BLaER1 (cell line): ENCODE results near the gene PNPLA2.
A peak's percentile ranks its signal among the peaks of the same experiment; 100 is the strongest.

ENCODE experiments used
- H3K27ac ChIP-seq: shearing (Covaris generic); formaldehyde crosslinking; 2 replicates; pipeline ENCODE4 v1.8.1; 2022
- H3K27me3 ChIP-seq: shearing (Covaris generic); formaldehyde crosslinking; 2 replicates; pipeline ENCODE4 v1.8.1; 2022
- H3K36me3 ChIP-seq: shearing (Covaris generic); formaldehyde crosslinking; 2 replicates; pipeline ENCODE4 v1.8.1; 2022
- H3K4me1 ChIP-seq: shearing (Covaris generic); formaldehyde crosslinking; 2 replicates; pipeline ENCODE4 v1.8.1; 2022
- H3K4me2 ChIP-seq: shearing (Covaris generic); formaldehyde crosslinking; 2 replicates; pipeline ENCODE4 v1.8.1; 2022
- H3K4me3 ChIP-seq: shearing (Covaris generic); formaldehyde crosslinking; 2 replicates; pipeline ENCODE4 v1.8.1; 2022
- H3K9ac ChIP-seq: shearing (Covaris generic); formaldehyde crosslinking; 2 replicates; pipeline ENCODE4 v1.8.1; 2022
- H3K9me3 ChIP-seq: shearing (Covaris generic); formaldehyde crosslinking; 2 replicates; pipeline ENCODE4 v1.8.1; 2022
- H4K20me1 ChIP-seq: shearing (Covaris generic); formaldehyde crosslinking; 2 replicates; pipeline ENCODE4 v1.8.1; 2022
- Cebpa-rat ChIP-seq: shearing (Covaris generic); IDR thresholded peaks from 2 replicates; pipeline ENCODE4 v1.8.1; 2022

Gene PNPLA2

DNA sequence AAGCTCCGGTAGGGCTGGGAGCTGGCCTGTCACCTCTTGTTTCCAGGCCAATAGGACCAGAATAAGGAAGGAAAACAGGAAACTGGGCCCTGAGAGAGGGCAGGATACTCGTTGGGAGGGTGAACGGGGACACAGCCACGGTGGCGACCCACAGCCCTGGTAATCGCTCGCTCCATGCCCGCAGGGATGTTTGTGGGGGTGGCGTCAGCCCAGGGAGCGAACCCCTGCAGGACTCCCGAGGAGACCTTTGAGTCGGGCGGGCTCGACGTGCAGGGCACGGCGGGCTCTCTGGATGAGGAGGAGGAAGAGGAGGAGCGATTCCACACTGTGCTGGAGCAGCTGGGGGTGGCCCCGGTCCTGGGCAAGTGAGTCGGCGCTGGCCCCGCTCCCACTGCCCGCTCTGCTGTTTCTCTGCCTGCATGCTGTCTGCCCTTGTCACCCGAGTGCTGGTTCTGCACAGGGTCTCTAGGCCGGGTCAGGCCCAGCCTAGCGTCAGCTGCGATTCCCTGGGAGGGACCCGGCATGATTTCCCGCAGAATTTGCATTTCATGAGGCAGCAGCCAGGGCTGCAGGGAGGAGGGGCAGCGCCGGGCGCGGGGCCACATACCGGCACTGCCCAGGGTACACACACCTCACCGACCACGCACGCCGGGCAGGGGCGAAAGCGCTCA is 10.6 kb downstream of the PNPLA2 start:
- Histone ChIP-seq H3K27me3 (peaks cover 92% of the 10 kb centered on the region), H3K4me3 (peak overlapping the region; percentile 64), H3K4me2 (peak overlapping the region; percentile 100), H3K4me1 (peaks cover 94% of the 10 kb centered on the region), H3K9me3 (no peaks in the 10 kb centered on the region), H4K20me1 (peaks cover 93% of the 10 kb centered on the region), H3K9ac (peak overlapping the region; percentile 38; the same call in 1 of the 2 replicates), H3K27ac (no peak overlapping the region), H3K36me3 (peaks cover 16% of the 10 kb centered on the region)
- no peak for TF ChIP-seq Cebpa-rat

DNA sequence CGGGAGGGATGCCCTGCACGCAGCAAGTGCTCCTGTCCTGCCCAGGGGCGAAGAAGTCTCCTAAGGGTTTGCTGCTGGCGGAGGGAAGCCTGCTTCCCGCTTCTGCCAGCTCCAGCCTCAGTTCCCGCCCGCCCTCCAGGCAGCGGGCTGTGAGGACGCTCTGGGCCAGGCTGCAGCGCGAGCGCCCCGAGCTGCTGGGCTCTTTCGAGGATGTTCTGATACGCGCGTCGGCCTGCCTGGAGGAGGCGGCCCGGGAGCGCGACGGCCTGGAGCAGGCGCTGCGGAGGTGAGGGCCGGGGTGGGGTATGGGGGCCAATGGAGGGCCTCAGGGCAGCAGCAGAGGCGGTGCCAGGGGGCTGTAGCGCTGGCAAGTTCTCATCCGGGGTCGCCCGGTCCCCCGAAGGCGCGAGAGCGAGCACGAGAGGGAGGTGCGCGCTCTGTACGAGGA is 11.2 kb downstream of the PNPLA2 start:
- 0 out of 2 replicates have a peak overlapping the region, but pooled peaks have one; percentile 38 for H3K9ac ChIP-seq
- no peaks in the 10 kb centered on the region for H3K9me3 ChIP-seq
- no peak overlapping the region for H3K27ac ChIP-seq
- peaks cover 93% of the 10 kb centered on the region for H4K20me1 ChIP-seq
- peaks cover 95% of the 10 kb centered on the region for H3K27me3 ChIP-seq
- H3K4me1 ChIP-seq, result peaks cover 94% of the 10 kb centered on the region
- no peak for TF ChIP-seq Cebpa-rat
- H3K4me2 ChIP-seq, result peak overlapping the region; percentile 100
- H3K36me3 ChIP-seq, result peaks cover 10% of the 10 kb centered on the region
- H3K4me3 ChIP-seq, result peak overlapping the region; percentile 64

- Histone ChIP-seq H3K4me2 (peak overlapping the region; percentile 100), H3K27ac (no peak overlapping the region)
Measured at GRCh38 chr11:830295-831117, 11.8 kb downstream of the PNPLA2 start.

DNA sequence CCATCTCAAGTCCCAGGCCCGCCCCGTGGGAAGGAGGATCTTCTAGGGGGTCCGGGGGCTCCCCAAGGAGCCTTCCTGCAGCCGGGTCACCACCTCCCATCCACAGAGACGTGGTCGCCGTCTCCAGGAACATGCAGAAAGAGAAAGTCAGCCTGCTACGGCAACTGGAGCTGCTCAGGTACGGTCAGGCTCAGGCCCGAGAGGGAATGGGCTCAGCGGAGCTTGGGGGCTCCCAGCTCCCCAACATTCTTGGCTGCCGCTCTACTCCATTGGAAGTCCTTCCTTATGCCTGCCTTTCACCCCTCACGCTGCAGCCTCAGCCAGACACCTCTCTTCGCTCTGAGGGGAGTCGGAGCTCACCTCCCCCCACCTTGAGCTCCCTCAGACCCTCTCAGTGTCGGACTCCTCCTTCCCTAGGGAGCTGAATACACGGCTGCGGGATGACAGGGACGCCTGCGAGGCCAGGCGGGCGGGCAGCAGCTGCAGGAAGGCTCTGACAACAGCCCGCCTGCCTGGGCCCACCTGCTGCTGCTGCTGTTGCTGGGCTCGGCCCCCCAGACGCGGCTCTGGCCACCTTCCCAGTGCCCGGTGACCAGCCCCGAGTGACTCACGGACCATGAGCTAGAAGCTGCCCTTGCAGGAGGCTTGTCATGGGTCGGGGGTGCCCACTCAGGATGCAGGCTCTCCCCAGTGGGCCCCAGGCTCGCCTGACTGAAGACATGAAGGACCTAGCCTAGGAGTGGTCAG is 12.6 kb downstream of the PNPLA2 start:
- peak overlapping the region; percentile 100 for H3K4me2 ChIP-seq

More at GRCh38 chr11:830295-831117, 11.8 kb downstream of the PNPLA2 start:
- H3K4me1 ChIP-seq, result peaks cover 93% of the 10 kb centered on the region
- no peak overlapping the region for H3K9ac ChIP-seq
- peaks cover 4% of the 10 kb centered on the region for H3K36me3 ChIP-seq
- H3K27me3 ChIP-seq, result peaks cover 91% of the 10 kb centered on the region
- H3K4me3 ChIP-seq, result peak overlapping the region; percentile 64
- H3K9me3 ChIP-seq, result no peaks in the 10 kb centered on the region
- peaks cover 92% of the 10 kb centered on the region for H4K20me1 ChIP-seq
- TF ChIP-seq Cebpa-rat, result no peak

DNA sequence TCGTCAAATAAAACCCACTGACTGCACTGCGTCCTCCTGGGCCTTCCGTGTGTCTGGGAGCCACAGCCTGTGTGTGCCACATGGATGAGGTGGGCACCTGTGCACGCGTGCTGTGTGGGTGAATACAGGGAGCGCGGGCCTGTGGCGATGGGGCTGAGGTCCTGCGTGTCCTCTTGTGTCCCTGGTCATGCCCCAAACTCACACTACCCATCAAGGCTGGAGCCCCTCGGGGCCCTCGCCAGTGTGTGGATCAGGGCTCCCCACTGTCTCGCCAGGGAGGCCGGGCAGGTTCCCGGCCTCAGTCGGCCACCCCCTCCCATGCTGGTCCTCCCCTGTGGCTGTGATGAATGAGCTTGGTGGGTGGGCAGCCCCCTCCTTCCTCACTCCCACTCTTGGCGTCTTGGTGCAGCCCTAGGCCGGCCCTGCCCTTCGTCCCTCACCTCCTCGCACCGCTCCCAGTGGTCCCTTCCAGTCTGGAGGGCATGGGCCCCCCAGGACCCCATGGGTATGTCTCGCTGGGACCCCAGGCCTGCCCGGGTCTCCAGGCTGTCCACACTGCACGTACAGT is 13.3 kb downstream of the PNPLA2 start:
- H3K9ac ChIP-seq, result peak overlapping the region; percentile 53; the same call in 1 of the 2 replicates

More for the DNA sequence above, 12.6 kb downstream of the PNPLA2 start:
- peaks cover 84% of the 10 kb centered on the region for H3K27me3 ChIP-seq
- no peak for TF ChIP-seq Cebpa-rat
- peaks cover 85% of the 10 kb centered on the region for H3K4me1 ChIP-seq
- no peak overlapping the region for H3K9ac ChIP-seq
- H3K27ac ChIP-seq, result no peak overlapping the region
- H3K4me3 ChIP-seq, result peak overlapping the region; percentile 64; the same call in 1 of the 2 replicates
- no peaks in the 10 kb centered on the region for H3K9me3 ChIP-seq
- peaks cover 92% of the 10 kb centered on the region for H4K20me1 ChIP-seq
- peaks cover 2% of the 10 kb centered on the region for H3K36me3 ChIP-seq

GRCh38 chr11:832529-833113 is 13.9 kb downstream of the PNPLA2 start, which contains the start of gene CD151:
CD151 (plus strand) TSS chr11:832952; CDS start chr11:836070, 3,118 bp downstream.
- peak within 1 kb of the TSS; percentile 81 for H3K9ac ChIP-seq
- TF ChIP-seq Cebpa-rat, result no peak

More for the DNA sequence above, 13.3 kb downstream of the PNPLA2 start:
- peak overlapping the region; percentile 100 for H3K4me2 ChIP-seq
- H3K27ac ChIP-seq, result 0 out of 2 replicates have a peak overlapping the region, but pooled peaks have one; percentile 22
- peak overlapping the region; percentile 65 for H3K4me3 ChIP-seq
- no peaks in the 10 kb centered on the region for H3K9me3 ChIP-seq
- peaks cover 10% of the 10 kb centered on the region for H3K36me3 ChIP-seq
- TF ChIP-seq Cebpa-rat, result no peak
- peaks cover 77% of the 10 kb centered on the region for H3K4me1 ChIP-seq
- peaks cover 76% of the 10 kb centered on the region for H3K27me3 ChIP-seq
- H4K20me1 ChIP-seq, result peaks cover 92% of the 10 kb centered on the region

GRCh38 chr11:833114-833791 is 14.5 kb downstream of the PNPLA2 start:
- H3K4me1 ChIP-seq, result peaks cover 69% of the 10 kb centered on the region
- H3K27ac ChIP-seq, result peak overlapping the region; percentile 74
- H3K9ac ChIP-seq, result peak overlapping the region; percentile 81
- H3K4me2 ChIP-seq, result peak overlapping the region; percentile 98
- H4K20me1 ChIP-seq, result peaks cover 91% of the 10 kb centered on the region
- H3K9me3 ChIP-seq, result no peaks in the 10 kb centered on the region
- peaks cover 64% of the 10 kb centered on the region for H3K27me3 ChIP-seq
- H3K36me3 ChIP-seq, result peaks cover 21% of the 10 kb centered on the region
- peak overlapping the region; percentile 79 for H3K4me3 ChIP-seq
- no peak for TF ChIP-seq Cebpa-rat

More at GRCh38 chr11:832529-833113, 13.9 kb downstream of the PNPLA2 start, which contains the start of gene CD151:
- H3K36me3 ChIP-seq, result peaks cover 15% of the 10 kb centered on the region
- H3K4me1 ChIP-seq, result peaks cover 72% of the 10 kb centered on the region
- H3K4me2 ChIP-seq, result peak within 1 kb of the TSS; percentile 100
- peak within 1 kb of the TSS; percentile 74 for H3K27ac ChIP-seq
- H3K27me3 ChIP-seq, result peaks cover 70% of the 10 kb centered on the region
- peaks cover 92% of the 10 kb centered on the region for H4K20me1 ChIP-seq
- H3K4me3 ChIP-seq, result peak within 1 kb of the TSS; percentile 79
- no peaks in the 10 kb centered on the region for H3K9me3 ChIP-seq

DNA sequence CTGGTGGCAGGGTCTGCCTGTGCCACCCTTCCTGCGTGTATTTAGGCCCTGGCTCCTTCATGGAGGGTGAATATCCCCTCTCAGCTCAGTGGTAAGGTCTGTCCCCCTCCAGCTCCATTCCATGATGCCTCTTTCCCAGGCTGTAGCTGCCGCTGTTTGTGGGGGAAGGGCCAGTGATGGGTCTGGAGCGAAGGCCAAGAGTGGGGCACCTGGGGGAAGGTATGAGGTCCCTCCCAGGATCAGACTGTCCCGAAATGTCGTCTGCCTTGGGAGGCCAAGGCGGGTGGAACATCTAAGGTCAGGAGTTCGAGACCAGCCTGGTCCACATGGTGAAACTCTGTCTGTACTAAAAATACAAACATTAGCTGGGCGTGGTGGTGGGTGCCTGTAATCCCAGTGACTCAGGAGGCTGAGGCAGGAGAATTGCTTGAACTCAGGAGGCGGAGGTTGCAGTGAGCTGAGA is 15.2 kb downstream of the PNPLA2 start:
- Histone ChIP-seq H3K9ac (peak overlapping the region; percentile 81; the same call in 1 of the 2 replicates), H4K20me1 (peaks cover 90% of the 10 kb centered on the region), H3K27ac (no peak overlapping the region), H3K4me3 (peak overlapping the region; percentile 79), H3K27me3 (peaks cover 58% of the 10 kb centered on the region), H3K4me1 (peaks cover 63% of the 10 kb centered on the region), H3K36me3 (peaks cover 27% of the 10 kb centered on the region), H3K9me3 (no peaks in the 10 kb centered on the region), H3K4me2 (peak overlapping the region; percentile 98)
- TF ChIP-seq Cebpa-rat, result no peak
